HepG2 (cell line): ENCODE data around the gene SNU13. TPM values are rescaled to one million over a fixed set of nuclear protein-coding genes. Genes with fewer than 3 reads are reported as not detected.

ENCODE experiments used
- AKAP8 ChIP-seq: sonication (generic); formaldehyde crosslinking; IDR thresholded peaks from 2 replicates; pipeline ENCODE4 v1.5.1; 2020; ENCODE audit warnings: mild to moderate bottlenecking, missing genetic modification reagents
- ARID5B ChIP-seq: IDR thresholded peaks from 2 replicates; pipeline ENCODE4 v1.4.0; 2020; ENCODE audit warnings: mild to moderate bottlenecking, missing genetic modification reagents
- CCAR2 ChIP-seq: fragments of 200-400 bp; formaldehyde crosslinking; optimal IDR thresholded peaks from 2 replicates; pipeline ENCODE3; 2018; ENCODE audit warnings: low read depth, mild to moderate bottlenecking, low read length, moderate library complexity
- CREB1 ChIP-seq, 2 experiments: fragments of 450-650 bp in 1 of 2; IDR thresholded peaks; 2 replicates each; pipeline ENCODE4 v1.6.1; 2016 to 2017; ENCODE audit warnings: control low read depth in 1 of 2, mild to moderate bottlenecking in 1 of 2, missing compliant biosample characterization in 1 of 2, missing genetic modification characterization in 1 of 2
- DDIT3 ChIP-seq: sonication (generic); formaldehyde crosslinking; IDR thresholded peaks from 2 replicates; pipeline ENCODE4 v1.4.0; 2020; ENCODE audit warnings: mild to moderate bottlenecking, missing genetic modification reagents
- DNMT3B ChIP-seq: conservative IDR thresholded peaks from 2 replicates; pipeline ENCODE4 v1.6.1; 2016; ENCODE audit warnings: missing biosample characterization, control low read depth
- FLYWCH1 ChIP-seq: sonication (generic); formaldehyde crosslinking; IDR thresholded peaks from 2 replicates; pipeline ENCODE4 v1.8.1; 2023; ENCODE audit warnings: mild to moderate bottlenecking, missing genetic modification reagents
- FOSL1 ChIP-seq: sonication (generic); formaldehyde crosslinking; IDR thresholded peaks from 2 replicates; pipeline ENCODE4 v1.9.0; 2021; ENCODE audit warnings: missing genetic modification reagents, borderline replicate concordance
- FOXA1 ChIP-seq, 2 experiments: fragments of 450-650 bp in 1 of 2; sonication (generic) in 1 of 2; formaldehyde crosslinking in 1 of 2; IDR thresholded peaks; 2 replicates each; pipeline versions ENCODE4 v1.4.0 to v1.6.1; 2016 to 2020; ENCODE audit warnings: missing genetic modification reagents in 1 of 2
- GABPB1 ChIP-seq: IDR thresholded peaks from 2 replicates; pipeline ENCODE4 v1.6.1; 2016; ENCODE audit warnings: mild to moderate bottlenecking, missing genetic modification reagents, moderate library complexity, missing compliant biosample characterization
- JDP2 ChIP-seq: sonication (generic); formaldehyde crosslinking; IDR thresholded peaks from 2 replicates; pipeline ENCODE4 v1.8.1; 2022; ENCODE audit warnings: missing genetic modification reagents, borderline replicate concordance
- KDM2A ChIP-seq: sonication (generic); formaldehyde crosslinking; IDR thresholded peaks from 2 replicates; pipeline ENCODE4 v1.4.0; 2020; ENCODE audit warnings: low read depth, missing genetic modification reagents, borderline replicate concordance
- MAX ChIP-seq: IDR thresholded peaks from 2 replicates; pipeline ENCODE4 v1.6.1; 2012; ENCODE audit warnings: inconsistent platforms
- MEIS1 ChIP-seq: sonication (generic); formaldehyde crosslinking; IDR thresholded peaks from 2 replicates; pipeline ENCODE4 v1.9.0; 2021; ENCODE audit warnings: mild to moderate bottlenecking, missing genetic modification reagents, moderate library complexity, borderline replicate concordance
- RARA ChIP-seq: IDR thresholded peaks from 2 replicates; pipeline ENCODE4 v1.6.1; 2016; ENCODE audit warnings: missing genetic modification reagents, missing compliant biosample characterization
- SIN3A ChIP-seq: IDR thresholded peaks from 2 replicates; pipeline ENCODE4 v1.6.1; 2011; ENCODE audit warnings: low read depth, mild to moderate bottlenecking, control low read depth, low read length, borderline replicate concordance
- TBP ChIP-seq: sonication (generic); formaldehyde crosslinking; IDR thresholded peaks from 2 replicates; pipeline ENCODE4 v1.5.0; 2020; ENCODE audit warnings: missing genetic modification reagents
- TOE1 ChIP-seq: sonication (generic); formaldehyde crosslinking; IDR thresholded peaks from 2 replicates; pipeline ENCODE4 v1.4.0; 2020; ENCODE audit warnings: mild to moderate bottlenecking, missing genetic modification reagents
- YEATS4 ChIP-seq: sonication (generic); formaldehyde crosslinking; IDR thresholded peaks from 2 replicates; pipeline ENCODE4 v1.4.0; 2020; ENCODE audit warnings: missing genetic modification reagents, borderline replicate concordance
- ZNF12 ChIP-seq: sonication (generic); formaldehyde crosslinking; IDR thresholded peaks from 2 replicates; pipeline ENCODE4 v1.5.0; 2020; ENCODE audit warnings: missing genetic modification reagents
- ZNF253 ChIP-seq: sonication (generic); formaldehyde crosslinking; IDR thresholded peaks from 2 replicates; pipeline ENCODE4 v1.8.0; 2022; ENCODE audit warnings: mild to moderate bottlenecking, missing genetic modification reagents, borderline replicate concordance
- ZNF34 ChIP-seq: sonication (generic); formaldehyde crosslinking; IDR thresholded peaks from 2 replicates; pipeline ENCODE4 v1.4.0; 2020; ENCODE audit warnings: mild to moderate bottlenecking, missing genetic modification reagents, borderline replicate concordance
- ZNF367 ChIP-seq: sonication (generic); formaldehyde crosslinking; IDR thresholded peaks from 2 replicates; pipeline ENCODE4 v1.4.0; 2020; ENCODE audit warnings: missing genetic modification reagents, borderline replicate concordance
- ZNF549 ChIP-seq: sonication (generic); formaldehyde crosslinking; IDR thresholded peaks from 2 replicates; pipeline ENCODE4 v1.5.0; 2020; ENCODE audit warnings: missing genetic modification reagents
- ZNF616 ChIP-seq: sonication (generic); formaldehyde crosslinking; IDR thresholded peaks from 2 replicates; pipeline ENCODE4 v1.5.0; 2020; ENCODE audit warnings: low read depth, mild to moderate bottlenecking, missing genetic modification reagents
- ZNF619 ChIP-seq: sonication (generic); formaldehyde crosslinking; IDR thresholded peaks from 2 replicates; pipeline ENCODE4 v1.4.0; 2020; ENCODE audit warnings: mild to moderate bottlenecking, missing genetic modification reagents
- ZNF766 ChIP-seq: sonication (generic); formaldehyde crosslinking; IDR thresholded peaks from 2 replicates; pipeline ENCODE4 v1.5.0; 2020; ENCODE audit warnings: missing genetic modification reagents, borderline replicate concordance
- polyA plus RNA-seq, 8 experiments: library from polyadenylated mRNA; depleted of rRNA in 3 of 8; stranded (reverse) in 7 of 8; unstranded in 1 of 8; fragments of >200 nt; fragmentation: Illumina TruSeq in 4 of 8; extraction: Trizol in 4 of 8; gene quantifications; 2 replicates each; pipeline versions ENCODE4 v1.2.1 to v1.2.3, GENCODE V29; 2011 to 2016; ENCODE audit warnings: low read depth in 4 of 8, missing spikeins in 1 of 8, mixed read lengths in 1 of 8; ENCODE audit not compliant: insufficient read depth in 1 of 8
- total RNA-seq, 5 experiments: library from RNA; depleted of rRNA; stranded (reverse); fragments of >200 nt; fragmentation: Illumina TruSeq; extraction: Trizol; gene quantifications; 2 replicates each; pipeline ENCODE4 v1.2.3, GENCODE V29; 2016; ENCODE audit warnings: low read depth in 1 of 5

The SNU13 gene
- total and polyA plus RNA-seq, 2 of the 13 experiments (the other 11 are each of a cell fraction or from before 2014, with no cell fraction given): 203 to 287 TPM

- TF ChIP-seq CREB1 (IDR thresholded peaks at IDR 0.05) (no peak), CREB1 (CRISPR knock-in tag; IDR thresholded peaks at IDR 0.05) (no peak), TBP (CRISPR knock-in tag) (no peak), JDP2 (CRISPR knock-in tag) (no peak), SIN3A (no peak), DNMT3B (no peak), AKAP8 (CRISPR knock-in tag) (no peak), TOE1 (CRISPR knock-in tag) (no peak), ZNF253 (no peak), MEIS1 (no peak), ZNF766 (0 out of 2 replicates have a peak, but pooled peaks have one; percentile 35), ZNF616 (CRISPR knock-in tag) (no peak), ZNF619 (CRISPR knock-in tag) (no peak), ZNF367 (CRISPR knock-in tag) (no peak), FOSL1 (CRISPR knock-in tag) (no peak), RARA (CRISPR knock-in tag) (no peak), ZNF12 (CRISPR knock-in tag) (no peak), KDM2A (CRISPR knock-in tag) (peak; percentile 49; the same call in 1 of the 2 replicates), CCAR2 (no peak), YEATS4 (no peak; the same call in 1 of the 2 replicates), ZNF34 (no peak), ARID5B (CRISPR knock-in tag) (no peak), DDIT3 (CRISPR knock-in tag) (no peak), FOXA1 (IDR thresholded peaks at IDR 0.05) (no peak), FOXA1 (CRISPR knock-in tag; IDR thresholded peaks at IDR 0.05) (no peak), GABPB1 (CRISPR knock-in tag) (0 out of 2 replicates have a peak, but pooled peaks have one; percentile 21), MAX (no peak), ZNF549 (CRISPR knock-in tag) (no peak), FLYWCH1 (no peak)
Measured at GRCh38 chr22:41697126-41697775, 8.6 kb upstream of the SNU13 start (continued).
